ENCODE results near the gene ATF1. TPM values are rescaled to one million over a fixed set of nuclear protein-coding genes. Genes with fewer than 3 reads are reported as not detected.

ATF1 gene
- total and polyA plus RNA-seq, 2 of the 8 experiments (the other 6 are each of a cell fraction or from before 2014, with no cell fraction given): 23.2 to 41.8 TPM

- no peaks in the 10 kb centered on the region for H3K27me3 ChIP-seq (replicated peaks in 1 of 4; ENCODE audit: control insufficient read depth in 3 of 4, extremely low read depth in 1 of 4, insufficient read depth in 3 of 4, low read length in 3 of 4)
- no peak overlapping the region for H3K23ac ChIP-seq (ENCODE audit: insufficient read length)
- H2BK15ac ChIP-seq (ENCODE audit: low read length): no peak overlapping the region
- ChIA-PET CTCF (ENCODE audit: partially characterized antibody) (interaction anchor here (1.1 to 1.5 kb wide), 3 partner anchors 22 to 211 kb away, joined by 3 to 4 read pairs (median 3); partner anchors contain the start of gene DIP2B), POLR2A (ENCODE audit: partially characterized antibody) (interaction anchor here (0.5 kb wide), 1 partner anchor 322 kb away, joined by 3 read pairs; no protein-coding TSS in a partner anchor)
- TF ChIP-seq ZNF274 (IDR thresholded peaks at IDR 0.05; ENCODE audit: borderline replicate concordance, extremely low read depth, low read length): no peak
- no peak for TF ChIP-seq HDAC2 (IDR thresholded peaks at IDR 0.05; ENCODE audit: borderline replicate concordance in 1 of 2, low read depth in 2 of 2, low read length in 2 of 2)
- no peak for TF ChIP-seq KDM5A (IDR thresholded peaks at IDR 0.05; ENCODE audit: low read length)
- TF ChIP-seq CHD1 (IDR thresholded peaks at IDR 0.05; ENCODE audit: low read depth, low read length): no peak
- TF ChIP-seq SP1 (IDR thresholded peaks at IDR 0.05; ENCODE audit: low read depth, low read length): no peak
- TF ChIP-seq EGR1 (IDR thresholded peaks at IDR 0.05; ENCODE audit: borderline replicate concordance, low read depth, low read length): no peak
- no peak for TF ChIP-seq TCF12 (IDR thresholded peaks at IDR 0.05; ENCODE audit: low read depth, low read length)
- no peak for TF ChIP-seq BACH1 (IDR thresholded peaks at IDR 0.05; ENCODE audit: low read length)
- TF ChIP-seq SIRT6 (IDR thresholded peaks at IDR 0.05; ENCODE audit: low read length): no peak
- no peak for TF ChIP-seq USF2 (IDR thresholded peaks at IDR 0.05; ENCODE audit: low read length)
- H2AFZ ChIP-seq (ENCODE audit: low read length): no peak overlapping the region
- no peaks in the 10 kb centered on the region for H3K79me1 ChIP-seq (ENCODE audit: low read depth, low read length)
- H4K91ac ChIP-seq (replicated peaks; ENCODE audit: insufficient read length, low read length): no peak overlapping the region
- H3K14ac ChIP-seq (ENCODE audit: insufficient read length): no peak overlapping the region
- no peak overlapping the region for H3K27ac ChIP-seq (ENCODE audit: low read depth, low read length)
- H2BK20ac ChIP-seq (ENCODE audit: low read length): no peak overlapping the region
- 95% methylated on average over 2 of the region's 2 CpGs; no CpG with 5 or more reads in 1 of the 2 experiments for WGBS, 2 experiments (ENCODE audit: extremely low coverage in 1 of 2, insufficient coverage in 1 of 2, insufficient read length in 1 of 2, insufficient replicate concordance in 2 of 2, low coverage in 1 of 2, low lambda C conversion rate in 2 of 2, missing lambda C conversion rate in 1 of 2)
- H3K79me2 ChIP-seq (ENCODE audit: control insufficient read depth in 1 of 2, insufficient read depth in 2 of 2, low read length in 2 of 2): no peaks in the 10 kb centered on the region
- no peak overlapping the region for H3K18ac ChIP-seq (ENCODE audit: extremely low read depth, low read length)
- peaks cover 3 to 25% (median 19%) of the 10 kb centered on the region in 4 experiments; a peak in 6 of 8 replicates for H3K36me3 ChIP-seq (ENCODE audit: control insufficient read depth in 2 of 4, insufficient read depth in 4 of 4, low read length in 3 of 4)
- H3K9me3 ChIP-seq (ENCODE audit: insufficient read depth in 2 of 2, low read depth in 1 of 2, low read length in 1 of 2): no peaks in the 10 kb centered on the region
- H3K4me3 ChIP-seq (ENCODE audit: extremely low read depth in 1 of 4, insufficient read depth in 2 of 4, low read depth in 3 of 4, low read length in 4 of 4): no peak overlapping the region
- DNase-seq (ENCODE audit: low read depth in 1 of 2, low spot score in 2 of 2): no peak
- no peak overlapping the region for H2AK5ac ChIP-seq (ENCODE audit: low read depth, low read length)
- no peak overlapping the region for H4K5ac ChIP-seq (ENCODE audit: insufficient read length, low read depth, low read length)
- H2BK12ac ChIP-seq (ENCODE audit: low read depth, low read length): no peak overlapping the region
- no peak for FAIRE-seq
- H2BK5ac ChIP-seq (ENCODE audit: low read depth, low read length): no peak overlapping the region
- no peak overlapping the region for H3K4ac ChIP-seq (replicated peaks; ENCODE audit: insufficient read length, low read depth, low read length)
- no peak overlapping the region for H4K8ac ChIP-seq (ENCODE audit: extremely low read depth, insufficient read depth, low read length)
- H2BK120ac ChIP-seq (replicated peaks; ENCODE audit: low read depth, low read length): no peak overlapping the region
- no peaks in the 10 kb centered on the region for H3K23me2 ChIP-seq (ENCODE audit: low read depth, low read length)
- H3K56ac ChIP-seq (replicated peaks; ENCODE audit: insufficient read length, low read depth, low read length): no peak overlapping the region
- H3K4me1 ChIP-seq (replicated peaks in 1 of 4; ENCODE audit: control insufficient read depth in 3 of 4, insufficient read depth in 4 of 4, low read length in 3 of 4): no peaks in the 10 kb centered on the region
- H3K4me2 ChIP-seq (ENCODE audit: insufficient read depth in 1 of 2, low read depth in 2 of 2, low read length in 2 of 2): no peak overlapping the region
- peaks cover 0 to under 1% of the 10 kb centered on the region in 2 experiments for H4K20me1 ChIP-seq (replicated peaks in 1 of 2; ENCODE audit: control insufficient read depth in 1 of 2, insufficient read depth in 2 of 2, low read length in 2 of 2)
- H3K9ac ChIP-seq (replicated peaks in 1 of 4; ENCODE audit: extremely low read depth in 1 of 4, low read depth in 3 of 4, low read length in 3 of 4): no peak overlapping the region
Observed at GRCh38 chr12:50715174-50715573, 48.7 kb upstream of the ATF1 start.
